Purkinje cell (primary cell): Measurements from ENCODE around the gene PTER. TPM values are rescaled to one million over a fixed set of nuclear protein-coding genes. Genes with fewer than 3 reads are reported as not detected.

Experiments
- polyA plus RNA-seq: library from polyadenylated mRNA; unstranded; fragments of >200 nt; fragmentation: Nextera tagmentation; gene quantifications from 2 replicates; pipeline ENCODE4 v1.2.1, GENCODE V29; 2014

The PTER gene, protein sequence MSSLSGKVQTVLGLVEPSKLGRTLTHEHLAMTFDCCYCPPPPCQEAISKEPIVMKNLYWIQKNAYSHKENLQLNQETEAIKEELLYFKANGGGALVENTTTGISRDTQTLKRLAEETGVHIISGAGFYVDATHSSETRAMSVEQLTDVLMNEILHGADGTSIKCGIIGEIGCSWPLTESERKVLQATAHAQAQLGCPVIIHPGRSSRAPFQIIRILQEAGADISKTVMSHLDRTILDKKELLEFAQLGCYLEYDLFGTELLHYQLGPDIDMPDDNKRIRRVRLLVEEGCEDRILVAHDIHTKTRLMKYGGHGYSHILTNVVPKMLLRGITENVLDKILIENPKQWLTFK
- 0.78 and 26.3 TPM in 2 replicates for polyA plus RNA-seq

GRCh38 chr10:16436758-16437539, at the start of gene PTER:
TSS of gene PTER (plus strand) at chr10:16437010. CDS start at chr10:16484385, 47,375 bp downstream.

GRCh38 chr10:16521311-16522016, 84.7 kb downstream of the PTER start, which contains the start of gene C1QL3:
TSS of gene C1QL3 (minus strand) at chr10:16521879. CDS start at chr10:16521065, 814 bp downstream.

Other genes with a start within 250 kb of the PTER start
- 4.4 TPM in 1 of 2 replicates, not detected in the other for gene C1QL3, start 84.9 kb downstream of the PTER start, polyA plus RNA-seq